MG63 (cell line): Measurements from ENCODE around the gene ORM2. TPM values are rescaled to one million over a fixed set of nuclear protein-coding genes. Genes with fewer than 3 reads are reported as not detected.

ENCODE experiments used
- DNase-seq: peaks from one replicate; pipeline ENCODE4 v3.0.0-alpha.2; 2020
- H3K27me3 ChIP-seq: fragments of 250-450 bp; sonication (Bioruptor Pico); 2 replicates; pipeline ENCODE4 v1.5.1; 2020; ENCODE audit warnings: mild to moderate bottlenecking, moderate library complexity
- H3K36me3 ChIP-seq: fragments of 250-450 bp; sonication (Bioruptor Pico); 2 replicates; pipeline ENCODE4 v1.5.1; 2020; ENCODE audit warnings: mild to moderate bottlenecking, moderate library complexity
- H3K4me3 ChIP-seq: fragments of 250-450 bp; sonication (Bioruptor Pico); 2 replicates; pipeline ENCODE4 v1.5.1; 2020; ENCODE audit warnings: mild to moderate bottlenecking, moderate library complexity
- H3K9me3 ChIP-seq: fragments of 250-450 bp; sonication (Bioruptor Pico); 2 replicates; pipeline ENCODE4 v1.5.1; 2020; ENCODE audit warnings: mild to moderate bottlenecking, moderate library complexity
- total RNA-seq: library from RNA; depleted of rRNA; stranded (reverse); fragments of >200 nt; shearing (Covaris generic); gene quantifications from 2 replicates; pipeline ENCODE4 v1.2.3, GENCODE V29; 2014; ENCODE audit warnings: low replicate concordance

ORM2 gene
- total RNA-seq, 1 experiment from 2014 or later, result not detected

- H3K9me3 ChIP-seq, result no peaks in the 10 kb centered on the region
- no peaks in the 10 kb centered on the region; the same call in 1 of the 2 replicates for H3K36me3 ChIP-seq
- DNase-seq, result no peak
- no peak overlapping the region for H3K4me3 ChIP-seq
- no peaks in the 10 kb centered on the region for H3K27me3 ChIP-seq
Observed at GRCh38 chr9:114349713-114350480, 20.2 kb downstream of the ORM2 start.

DNA sequence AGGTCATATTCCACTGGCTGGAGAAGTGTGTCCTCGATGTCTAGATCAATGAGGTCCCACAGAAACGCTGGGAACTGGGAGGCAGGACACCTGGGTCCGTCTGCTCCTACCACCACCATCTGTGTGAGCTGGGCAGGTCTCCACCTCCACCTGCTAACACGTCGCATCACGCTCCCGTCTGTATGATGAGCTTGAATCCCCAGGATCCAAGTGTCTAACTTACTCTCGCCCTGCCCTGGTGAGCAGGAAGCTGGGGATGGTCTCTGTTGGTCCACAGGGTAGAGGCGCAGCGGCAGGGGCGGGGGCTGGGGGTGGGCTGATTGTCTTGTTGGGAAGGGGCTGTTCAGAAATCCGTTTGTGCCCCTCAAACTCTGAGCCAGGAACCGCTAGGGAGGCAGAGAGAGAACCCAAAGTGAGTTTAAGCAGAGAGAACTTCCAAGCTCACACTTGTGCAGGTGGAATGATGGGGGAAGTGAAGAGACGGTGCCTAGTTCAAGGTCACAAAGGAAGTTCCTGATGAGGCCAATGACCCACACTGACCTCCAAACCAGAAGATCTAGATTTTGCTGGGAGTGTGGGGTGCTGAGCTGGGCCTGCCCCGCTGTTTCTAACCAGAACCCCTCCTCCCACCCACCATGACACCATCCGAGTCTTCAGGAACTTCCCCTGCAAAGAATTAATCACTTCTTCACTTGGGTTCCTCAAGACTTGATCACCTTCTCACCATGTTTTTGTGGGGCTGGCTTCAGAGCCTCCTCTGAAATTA is 21.1 kb downstream of the ORM2 start:
- H3K9me3 ChIP-seq, result no peaks in the 10 kb centered on the region
- H3K27me3 ChIP-seq, result no peaks in the 10 kb centered on the region
- no peaks in the 10 kb centered on the region; the same call in 1 of the 2 replicates for H3K36me3 ChIP-seq

GRCh38 chr9:114351932-114352331 is 22.3 kb downstream of the ORM2 start:
- Histone ChIP-seq H3K9me3 (no peaks in the 10 kb centered on the region), H3K4me3 (no peak overlapping the region), H3K27me3 (no peaks in the 10 kb centered on the region), H3K36me3 (no peaks in the 10 kb centered on the region; the same call in 1 of the 2 replicates)
- no peak for DNase-seq

More for the DNA sequence above, 21.1 kb downstream of the ORM2 start:
- H3K4me3 ChIP-seq, result no peak overlapping the region
- no peak for DNase-seq

- H3K9me3 ChIP-seq, result no peaks in the 10 kb centered on the region
- H3K27me3 ChIP-seq, result no peaks in the 10 kb centered on the region
- H3K36me3 ChIP-seq, result no peaks in the 10 kb centered on the region
- no peak overlapping the region for H3K4me3 ChIP-seq
- no peak for DNase-seq
Observed at GRCh38 chr9:114355821-114356220, 26.2 kb downstream of the ORM2 start.

DNA sequence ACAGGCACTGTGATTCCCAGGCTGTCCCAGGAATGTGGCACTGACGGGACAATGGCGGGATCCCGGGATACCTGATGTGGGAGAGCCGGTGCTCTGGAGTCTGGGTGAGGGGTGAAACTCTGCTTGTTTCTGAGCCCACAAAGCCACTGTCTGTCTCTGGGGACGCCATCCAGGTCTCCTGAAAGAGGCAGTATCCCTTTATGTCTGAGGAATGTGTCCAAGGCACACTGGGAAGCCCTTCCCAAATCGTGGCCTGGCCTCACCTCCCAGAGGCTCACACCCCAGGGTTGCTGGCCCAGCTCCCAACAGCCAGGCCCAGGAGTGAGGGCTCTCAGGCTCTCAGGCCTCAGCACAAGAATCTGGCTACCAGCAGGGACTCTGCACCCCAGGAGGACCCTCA is 27.1 kb downstream of the ORM2 start:
- H3K36me3 ChIP-seq, result no peaks in the 10 kb centered on the region
- no peaks in the 10 kb centered on the region for H3K9me3 ChIP-seq
- H3K27me3 ChIP-seq, result no peaks in the 10 kb centered on the region
- no peak overlapping the region for H3K4me3 ChIP-seq
- DNase-seq, result peak; percentile 30

- Histone ChIP-seq H3K36me3 (no peaks in the 10 kb centered on the region), H3K27me3 (no peaks in the 10 kb centered on the region), H3K4me3 (no peak overlapping the region), H3K9me3 (no peaks in the 10 kb centered on the region)
- DNase-seq, result no peak
Observed at GRCh38 chr9:114357360-114357759, 27.7 kb downstream of the ORM2 start.

DNA sequence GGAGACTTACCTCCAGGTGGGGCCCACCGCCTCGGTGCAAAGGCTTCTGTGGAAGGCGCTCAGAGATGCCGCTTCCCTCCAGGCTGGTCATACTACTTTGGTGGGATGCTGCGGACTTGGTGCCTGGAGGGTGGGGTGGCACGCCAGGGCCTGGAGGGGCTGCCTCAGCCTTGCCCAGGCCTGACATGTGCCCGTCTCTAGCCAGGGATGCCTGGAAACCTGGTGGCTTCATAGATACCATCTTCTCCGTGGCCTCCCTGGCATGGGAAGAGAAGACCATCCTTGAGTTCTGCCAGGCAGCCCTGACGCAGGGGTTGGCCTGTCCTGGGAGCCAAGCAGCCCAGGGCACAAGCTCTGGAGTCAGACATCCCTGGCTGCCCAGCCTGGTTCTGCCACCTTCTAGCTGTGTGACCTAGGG is 28.3 kb downstream of the ORM2 start:
- no peak for DNase-seq
- Histone ChIP-seq H3K4me3 (no peak overlapping the region), H3K36me3 (no peaks in the 10 kb centered on the region), H3K9me3 (no peaks in the 10 kb centered on the region), H3K27me3 (no peaks in the 10 kb centered on the region)

GRCh38 chr9:114359801-114360200 is 30.1 kb downstream of the ORM2 start:
- DNase-seq, result no peak
- Histone ChIP-seq H3K9me3 (no peaks in the 10 kb centered on the region), H3K36me3 (no peaks in the 10 kb centered on the region), H3K4me3 (no peak overlapping the region), H3K27me3 (no peaks in the 10 kb centered on the region)

DNA sequence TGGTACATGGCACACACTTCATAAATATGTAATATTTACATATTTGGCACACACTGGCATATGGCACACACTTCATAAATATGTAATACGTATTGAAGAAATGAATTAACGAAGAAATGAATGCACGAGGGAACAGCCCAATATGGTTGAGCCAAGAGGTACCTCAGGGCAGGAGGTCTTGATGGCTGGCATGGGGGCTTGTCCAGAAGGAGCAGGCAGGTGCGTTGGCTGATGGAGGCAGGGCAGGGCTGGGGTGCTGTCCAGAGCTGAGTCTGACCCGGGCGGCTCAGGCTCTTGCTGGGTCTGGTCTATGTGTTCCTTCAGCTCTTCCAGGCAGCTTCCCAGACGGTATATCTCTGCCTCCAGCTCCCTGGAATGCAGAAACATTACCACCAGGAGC is 31.9 kb downstream of the ORM2 start:
- no peaks in the 10 kb centered on the region for H3K36me3 ChIP-seq
- DNase-seq, result no peak

GRCh38 chr9:114362394-114362793 is 32.7 kb downstream of the ORM2 start:
- Histone ChIP-seq H3K4me3 (no peak overlapping the region), H3K27me3 (no peaks in the 10 kb centered on the region), H3K9me3 (no peaks in the 10 kb centered on the region), H3K36me3 (no peaks in the 10 kb centered on the region)
- no peak for DNase-seq

More for the DNA sequence above, 31.9 kb downstream of the ORM2 start:
- H3K27me3 ChIP-seq, result no peaks in the 10 kb centered on the region
- no peaks in the 10 kb centered on the region for H3K9me3 ChIP-seq
- no peak overlapping the region for H3K4me3 ChIP-seq

DNA sequence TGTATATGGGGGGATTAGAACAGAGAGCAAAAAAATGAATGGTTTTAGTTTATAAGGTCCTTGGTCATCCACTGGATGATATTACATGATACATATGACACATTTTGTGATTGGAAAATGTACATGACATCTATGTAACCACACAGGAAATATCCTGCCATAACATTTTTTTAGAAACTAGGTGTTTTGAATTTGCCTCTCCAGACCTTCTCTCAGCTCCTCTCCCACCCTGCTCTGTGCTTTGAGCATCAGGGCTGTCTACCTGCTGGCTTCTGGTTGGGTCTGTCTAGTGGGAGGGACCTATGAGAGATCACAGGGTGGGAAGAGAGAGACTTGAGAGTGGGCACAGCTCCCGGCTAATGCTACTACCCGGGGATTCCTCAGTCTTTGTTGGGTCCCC is 33.8 kb downstream of the ORM2 start:
- Histone ChIP-seq H3K9me3 (no peaks in the 10 kb centered on the region), H3K27me3 (no peaks in the 10 kb centered on the region), H3K4me3 (no peak overlapping the region), H3K36me3 (no peaks in the 10 kb centered on the region)
- no peak for DNase-seq

GRCh38 chr9:114364134-114365041 is 34.7 kb downstream of the ORM2 start:
- DNase-seq, result no peak
- Histone ChIP-seq H3K9me3 (no peaks in the 10 kb centered on the region), H3K4me3 (no peak overlapping the region), H3K27me3 (no peaks in the 10 kb centered on the region), H3K36me3 (no peaks in the 10 kb centered on the region)

DNA sequence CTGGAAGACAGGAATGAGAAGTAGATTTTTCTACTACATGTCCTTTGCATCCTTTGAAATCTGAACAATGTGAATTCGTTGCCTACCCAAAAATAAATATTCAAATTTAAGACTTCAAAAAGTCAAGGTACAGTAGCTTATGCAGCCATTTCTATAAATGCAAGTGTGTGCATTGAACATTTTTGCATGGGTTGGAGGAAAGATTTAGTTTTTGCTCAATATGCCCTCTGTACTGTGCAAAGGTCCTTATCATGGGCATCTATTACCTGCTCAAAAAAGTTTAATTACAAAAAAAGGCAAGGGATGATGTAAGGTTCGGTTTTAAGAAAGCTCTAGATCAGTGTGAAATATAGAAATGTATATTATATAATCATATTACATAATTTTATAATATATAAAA is 35.5 kb downstream of the ORM2 start:
- Histone ChIP-seq H3K4me3 (no peak overlapping the region), H3K27me3 (no peaks in the 10 kb centered on the region), H3K9me3 (no peaks in the 10 kb centered on the region), H3K36me3 (no peaks in the 10 kb centered on the region)
- no peak for DNase-seq

DNA sequence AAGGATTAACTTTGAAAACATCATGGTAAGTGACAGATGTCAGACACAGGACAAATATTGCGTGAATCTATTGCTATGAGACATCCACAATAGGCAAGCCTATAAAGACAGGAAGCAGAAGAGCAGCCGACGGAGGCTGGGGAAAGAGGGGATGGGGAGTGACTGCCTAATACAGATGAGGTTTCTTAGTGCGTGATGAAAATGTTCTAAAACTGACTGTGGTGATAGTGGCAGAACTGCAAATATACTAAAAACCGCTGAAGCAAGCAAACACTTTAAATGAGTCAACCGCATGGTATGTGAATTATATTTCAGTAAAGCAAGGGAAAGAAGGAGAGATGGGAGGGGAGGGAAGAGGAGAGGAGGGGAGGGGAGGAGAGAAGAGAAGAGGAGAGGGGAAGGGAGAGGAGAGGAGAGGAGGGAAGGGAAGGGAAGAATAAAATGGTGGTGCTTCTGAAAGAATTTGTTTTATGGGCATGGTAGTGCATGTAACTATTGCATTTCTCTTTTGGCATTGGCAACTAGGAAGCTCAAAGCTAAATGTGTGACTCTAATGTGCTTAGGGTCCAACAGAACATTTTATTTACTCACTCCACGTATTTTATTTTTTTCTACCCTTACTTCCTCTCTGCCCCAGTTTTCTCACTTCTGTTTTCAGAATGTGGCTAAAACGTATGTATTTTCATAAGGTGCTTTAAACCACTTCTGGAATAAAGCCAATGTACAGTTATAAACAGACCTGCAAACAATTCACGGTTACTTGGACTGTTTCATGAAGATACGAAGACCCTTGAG is 36.9 kb downstream of the ORM2 start:
- peak; percentile 26 for DNase-seq
- no peaks in the 10 kb centered on the region for H3K9me3 ChIP-seq

GRCh38 chr9:114367366-114367765 is 37.7 kb downstream of the ORM2 start:
- DNase-seq, result no peak
- Histone ChIP-seq H3K27me3 (no peaks in the 10 kb centered on the region), H3K9me3 (no peaks in the 10 kb centered on the region), H3K4me3 (no peak overlapping the region), H3K36me3 (no peaks in the 10 kb centered on the region)

More for the DNA sequence above, 36.9 kb downstream of the ORM2 start:
- H3K27me3 ChIP-seq, result no peaks in the 10 kb centered on the region
- H3K4me3 ChIP-seq, result no peak overlapping the region
- no peaks in the 10 kb centered on the region for H3K36me3 ChIP-seq
